ENCODE data around the gene RBMS3.
"Not testable (repeated sequence)": the region's sequence is repeated elsewhere in the genome, so short reads cannot be mapped to it uniquely, and the experiment has no call there.

The RBMS3 gene

DNA sequence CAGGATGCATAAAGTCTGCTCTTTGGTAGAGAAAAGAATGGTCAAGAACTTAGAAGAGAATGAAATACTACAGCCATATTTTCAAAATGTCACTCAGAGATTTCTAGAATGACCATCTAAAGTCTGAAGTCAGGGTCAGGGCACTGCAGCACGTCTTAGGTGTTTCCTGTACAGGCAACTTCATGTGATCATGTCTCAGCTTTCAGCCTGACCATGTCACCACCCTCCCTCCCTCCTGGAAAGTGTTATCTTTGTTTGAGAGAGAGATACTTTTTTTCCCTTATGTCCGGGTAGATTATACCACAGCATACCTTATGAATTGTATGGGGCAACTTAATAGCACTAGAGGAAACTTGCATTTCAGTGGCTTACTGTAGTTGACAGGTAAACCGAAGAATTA, 767.6 kb downstream of the RBMS3 start:
- H3K27me3 ChIP-seq (replicated peaks; ENCODE audit: control insufficient read depth, insufficient read depth, low read length) = no peaks in the 10 kb centered on the region
- H3K36me3 ChIP-seq (ENCODE audit: control insufficient read depth, insufficient read depth, low read length) = no peaks in the 10 kb centered on the region

GRCh38 chr3:30050116-30050515, 769.2 kb downstream of the RBMS3 start:
- not testable (repeated sequence) for H3K36me3 ChIP-seq (ENCODE audit: control insufficient read depth, insufficient read depth, low read length); H3K4me3 ChIP-seq (replicated peaks; ENCODE audit: low read depth, low read length); DNase-seq (ENCODE audit: extremely low read depth, insufficient read length); H3K27me3 ChIP-seq (replicated peaks; ENCODE audit: control insufficient read depth, insufficient read depth, low read length)

More for the DNA sequence above, 767.6 kb downstream of the RBMS3 start:
- no peak for DNase-seq (ENCODE audit: extremely low read depth, insufficient read length)
- no peak for TF ChIP-seq CTCF (IDR thresholded peaks at IDR 0.05; ENCODE audit: insufficient read depth, low read length, poor library complexity, severe bottlenecking)
- no peak overlapping the region for H3K4me3 ChIP-seq (replicated peaks; ENCODE audit: low read depth, low read length)

DNA sequence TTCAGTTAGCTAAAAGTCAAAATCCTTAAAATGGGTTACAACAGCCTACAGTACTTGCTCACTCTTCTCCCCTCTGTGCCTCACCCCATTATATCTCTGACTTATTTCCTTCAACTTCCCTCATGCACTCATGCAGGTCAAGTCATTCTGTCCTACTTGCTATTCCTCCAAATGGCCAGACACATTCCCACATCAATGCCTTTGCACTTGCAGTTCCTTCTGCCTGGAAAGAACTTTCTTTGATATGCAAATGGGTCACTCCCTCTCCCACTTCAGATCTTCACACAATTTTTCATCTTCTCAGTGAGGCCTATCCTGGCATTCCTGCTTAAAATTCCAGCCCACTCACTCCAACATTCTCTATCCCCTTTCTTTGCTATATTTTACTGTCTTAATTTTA, 778.4 kb downstream of the RBMS3 start:
- H3K4me3 ChIP-seq (replicated peaks; ENCODE audit: low read depth, low read length) = no peak overlapping the region
- TF ChIP-seq CTCF (IDR thresholded peaks at IDR 0.05; ENCODE audit: insufficient read depth, low read length, poor library complexity, severe bottlenecking) = no peak
- H3K36me3 ChIP-seq (ENCODE audit: control insufficient read depth, insufficient read depth, low read length) = no peaks in the 10 kb centered on the region
- H3K27me3 ChIP-seq (replicated peaks; ENCODE audit: control insufficient read depth, insufficient read depth, low read length) = no peaks in the 10 kb centered on the region
- DNase-seq (ENCODE audit: extremely low read depth, insufficient read length) = no peak
